GM18508 (cell line): Measurements from ENCODE around the gene CPEB3.
A peak's percentile ranks its signal among the peaks of the same experiment; 100 is the strongest.
"Not testable (repeated sequence)": the region's sequence is repeated elsewhere in the genome, so short reads cannot be mapped to it uniquely, and the experiment has no call there.

Experiments used
- ATAC-seq: cut with Tn5 transposase; IDR thresholded peaks from one replicate; pipeline ENCODE4 v1.9.1; 2021; ENCODE audit warnings: moderate number of reproducible peaks; ENCODE audit not compliant: insufficient read depth, unreplicated experiment

The CPEB3 gene

GRCh38 chr10:92149261-92149660 is 141.6 kb downstream of the CPEB3 start:
- ATAC-seq = no peak

DNA sequence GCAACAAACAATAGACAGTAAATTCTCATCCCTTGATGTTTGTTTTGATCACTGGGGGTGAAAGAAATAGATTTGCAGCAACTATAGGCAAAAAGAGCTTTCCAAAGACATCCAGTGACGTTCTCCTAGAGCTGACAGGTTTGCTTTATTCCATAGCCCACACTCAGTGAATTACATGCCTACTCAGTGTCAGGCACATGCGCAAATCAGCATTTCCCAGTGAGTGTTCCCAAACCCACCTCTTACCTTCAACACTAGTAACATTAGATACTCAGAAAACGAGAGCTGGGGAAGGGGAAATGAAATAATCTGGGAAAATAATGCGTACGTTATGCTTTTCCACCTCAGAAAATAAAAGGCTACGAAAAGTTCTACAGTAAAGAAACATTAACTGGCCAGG is 144.1 kb downstream of the CPEB3 start:
- ATAC-seq = no peak

GRCh38 chr10:92146107-92146506 is 144.8 kb downstream of the CPEB3 start:
- ATAC-seq = no peak

- peak; percentile 49 for ATAC-seq
Measured at GRCh38 chr10:92142949-92143348, 147.9 kb downstream of the CPEB3 start.

GRCh38 chr10:92142512-92142911 is 148.4 kb downstream of the CPEB3 start:
- ATAC-seq = no peak

DNA sequence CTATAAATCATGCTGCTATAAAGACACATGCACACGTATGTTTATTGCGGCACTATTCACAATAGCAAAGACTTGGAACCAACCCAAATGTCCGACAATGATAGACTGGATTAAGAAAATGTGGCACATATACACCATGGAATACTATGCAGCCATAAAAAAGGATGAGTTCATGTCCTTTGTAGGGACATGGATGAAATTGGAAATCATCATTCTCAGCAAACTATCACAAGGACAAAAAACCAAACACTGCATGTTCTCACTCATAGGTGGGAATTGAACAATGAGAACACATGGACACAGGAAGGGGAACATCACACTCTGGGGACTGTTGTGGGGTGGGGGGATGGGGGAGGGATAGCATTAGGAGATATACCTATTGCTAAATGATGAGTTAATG is 149.7 kb downstream of the CPEB3 start:
- not testable (repeated sequence) for ATAC-seq

GRCh38 chr10:92134049-92134448 is 156.8 kb downstream of the CPEB3 start:
- not testable (repeated sequence) for ATAC-seq

GRCh38 chr10:92131275-92131820 is 159.5 kb downstream of the CPEB3 start:
- no peak for ATAC-seq

DNA sequence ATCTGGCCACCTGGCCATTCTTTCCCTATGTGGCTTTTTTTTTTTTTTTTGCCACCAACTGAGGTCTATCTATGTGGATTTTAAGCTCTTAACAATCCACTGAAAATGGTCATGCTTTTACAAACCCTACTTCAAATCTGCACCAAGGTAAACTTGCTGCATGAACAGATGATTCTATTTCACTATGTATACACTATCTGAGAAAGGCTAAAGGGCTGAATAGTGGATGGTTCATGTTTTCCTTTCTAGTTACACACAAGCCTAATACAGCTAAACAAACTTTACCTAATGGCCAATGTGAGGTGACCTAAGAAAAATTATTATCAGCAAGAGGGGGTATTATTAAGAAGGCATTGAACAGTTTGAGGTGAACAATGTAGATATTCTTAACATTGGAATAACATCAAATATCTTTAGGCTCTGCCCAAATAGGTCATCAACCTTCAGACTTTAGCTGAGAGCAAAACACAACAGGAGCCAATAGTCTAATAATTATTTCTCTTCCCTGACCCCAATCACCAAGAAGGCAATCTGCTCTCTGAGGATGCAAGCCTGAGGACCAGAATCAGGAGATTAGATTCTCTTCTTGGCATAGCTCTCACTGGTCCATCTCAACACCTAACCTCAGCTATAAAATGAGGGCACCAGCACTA is 160.1 kb downstream of the CPEB3 start:
- ATAC-seq = no peak

DNA sequence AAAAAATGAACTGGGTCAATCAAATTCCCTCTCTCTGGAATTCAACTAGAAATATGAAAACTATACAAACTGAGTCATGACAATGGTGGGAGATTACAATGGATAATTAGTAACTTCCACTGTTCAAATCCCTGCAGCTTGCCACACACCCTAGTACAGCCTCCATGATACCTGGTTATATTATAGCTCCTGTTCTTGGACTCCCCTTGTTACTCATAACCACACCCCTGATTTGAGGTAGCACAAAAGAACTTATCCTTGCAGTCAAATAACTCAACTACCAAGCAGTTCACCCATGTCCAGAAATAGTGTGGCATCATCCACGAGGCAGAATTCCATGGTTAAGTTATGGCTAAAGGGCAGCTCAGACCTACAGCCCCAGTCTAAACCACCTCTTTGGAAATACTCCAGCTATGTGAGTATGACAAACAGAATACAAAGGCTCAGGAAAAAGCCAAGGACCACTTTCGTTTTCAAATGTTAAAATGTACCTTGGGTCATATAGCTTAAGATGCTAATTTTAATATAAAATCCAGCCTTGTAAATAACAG is 164.7 kb downstream of the CPEB3 start:
- no peak for ATAC-seq

- ATAC-seq = no peak
Measured at GRCh38 chr10:92125144-92125543, 165.7 kb downstream of the CPEB3 start.

DNA sequence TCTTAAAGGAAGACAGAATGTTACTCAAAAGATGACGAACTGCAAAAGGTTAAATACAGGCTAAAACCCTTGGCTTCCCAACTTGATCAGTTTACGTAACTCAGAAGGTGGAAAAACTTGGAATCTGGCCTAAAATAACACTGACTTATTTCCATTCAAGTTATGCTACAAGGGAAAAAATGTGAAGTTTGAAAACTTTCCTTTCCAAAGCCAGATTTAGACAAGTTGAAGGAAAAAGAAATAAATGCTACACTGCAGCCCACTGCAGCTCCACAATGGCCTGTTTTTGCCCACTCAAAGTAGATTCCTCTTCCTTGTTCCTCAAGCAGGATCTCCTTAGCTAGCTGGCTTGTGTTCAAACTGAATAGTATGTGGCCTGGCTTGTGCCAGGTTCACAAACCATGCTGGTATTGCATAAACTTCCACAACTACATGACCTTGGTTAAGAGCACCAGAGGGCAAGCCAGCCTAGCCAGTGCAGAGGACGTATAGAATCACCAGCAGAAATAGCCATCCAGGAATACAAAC is 166.2 kb downstream of the CPEB3 start:
- no peak for ATAC-seq

- ATAC-seq = no peak
Measured at GRCh38 chr10:92124020-92124419, 166.9 kb downstream of the CPEB3 start.

DNA sequence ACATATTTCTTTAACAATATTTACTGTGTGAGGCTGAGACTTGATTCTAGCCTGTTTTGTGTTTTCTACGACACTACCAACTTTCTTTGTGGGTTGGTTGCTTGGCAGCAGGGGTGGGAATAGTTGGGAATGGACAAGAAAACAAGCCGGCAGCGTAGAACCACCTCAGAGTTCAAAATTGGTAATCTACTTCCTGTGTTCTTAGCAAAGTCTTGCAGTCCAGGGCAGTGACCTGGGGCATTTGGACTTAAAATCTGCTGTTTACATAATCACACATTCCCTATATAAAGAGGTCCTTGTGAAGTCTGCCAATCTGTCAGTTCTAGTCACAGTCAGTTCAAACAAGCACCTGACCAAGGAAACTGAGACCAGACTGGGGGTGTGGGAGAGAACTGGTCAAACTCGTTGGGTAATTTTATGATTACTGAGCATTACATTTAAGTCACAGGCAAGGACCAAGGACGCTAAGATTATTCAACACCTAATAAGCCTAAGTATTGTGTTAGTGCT is 167.9 kb downstream of the CPEB3 start:
- no peak for ATAC-seq

- no peak for ATAC-seq
Measured at GRCh38 chr10:92121686-92122492, 169.0 kb downstream of the CPEB3 start.

DNA sequence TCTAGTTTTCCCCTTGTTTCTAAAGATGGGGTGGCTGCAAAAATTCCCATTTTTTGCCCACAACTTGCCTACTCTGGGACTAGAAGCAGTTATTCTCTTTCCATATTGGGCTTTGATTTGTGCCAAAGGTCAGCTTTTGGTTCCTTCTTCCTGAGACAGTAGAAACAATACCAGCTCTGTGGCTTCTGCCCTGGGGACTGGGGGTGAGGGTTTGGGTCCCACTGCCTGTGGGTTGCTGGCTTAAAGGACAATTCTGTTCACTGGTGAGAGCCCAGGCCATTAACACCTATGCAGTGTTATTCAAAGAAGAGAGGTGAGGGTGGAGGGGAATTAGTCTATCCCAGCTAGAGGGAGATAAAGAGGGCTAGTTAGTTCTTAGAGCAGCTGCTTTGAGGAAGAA is 171.5 kb downstream of the CPEB3 start:
- ATAC-seq = no peak

GRCh38 chr10:92114917-92115316 is 176.0 kb downstream of the CPEB3 start:
- not testable (repeated sequence) for ATAC-seq

DNA sequence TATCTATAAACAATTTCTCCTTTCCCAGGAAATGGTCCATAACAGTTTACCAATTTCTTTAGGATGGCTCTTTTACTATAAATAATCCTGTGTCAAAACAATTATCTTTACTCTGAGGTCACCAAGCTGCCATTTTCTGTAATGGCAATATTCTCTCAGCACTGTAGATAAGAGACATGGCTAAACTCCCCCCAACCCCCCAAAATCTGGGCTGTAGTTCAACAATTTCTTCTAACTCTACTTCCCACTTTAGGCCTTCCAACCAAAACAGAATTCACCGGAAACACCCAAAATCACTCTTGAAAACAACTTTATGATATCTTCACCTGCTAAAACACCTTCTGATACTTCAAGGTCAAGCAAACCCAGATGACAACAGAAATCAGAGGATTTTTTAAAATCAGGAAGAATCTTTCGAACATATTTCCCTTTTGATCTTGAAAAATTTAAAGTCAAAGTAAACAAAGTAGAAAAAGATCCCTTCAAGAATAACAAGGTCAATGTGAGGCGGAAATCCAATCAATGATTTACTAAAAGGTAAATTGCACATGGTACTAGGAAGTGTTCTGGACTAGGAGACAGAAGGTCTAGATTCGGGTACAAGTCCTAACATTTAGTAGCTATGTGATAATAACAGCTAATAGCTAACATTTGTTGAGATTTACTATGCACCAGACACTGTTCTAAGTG is 176.8 kb downstream of the CPEB3 start:
- no peak for ATAC-seq

DNA sequence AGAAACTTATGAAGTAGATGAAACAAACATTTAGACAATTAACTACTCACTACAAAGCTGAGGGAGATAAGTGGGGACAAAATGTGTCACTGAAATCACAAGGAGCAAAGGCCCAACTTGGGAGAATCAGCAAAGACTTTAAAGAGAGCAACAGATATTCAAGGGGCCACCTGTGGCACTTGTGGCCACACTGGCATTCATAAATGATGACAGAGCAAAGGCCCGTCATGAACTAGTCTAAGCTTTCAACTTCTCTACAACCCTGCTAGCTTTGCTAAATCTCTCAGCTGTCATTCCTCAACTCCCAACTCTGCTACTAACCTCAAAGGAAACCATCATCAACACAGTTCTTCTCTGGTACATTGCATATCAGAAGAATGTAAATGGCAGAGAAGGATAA is 178.4 kb downstream of the CPEB3 start:
- no peak for ATAC-seq

- no peak for ATAC-seq
Measured at GRCh38 chr10:92111336-92111939, 179.4 kb downstream of the CPEB3 start.
